ENCODE data around the gene USP13. TPM values are rescaled to one million over a fixed set of nuclear protein-coding genes. Genes with fewer than 3 reads are reported as not detected.
"Not testable (repeated sequence)": the region's sequence is repeated elsewhere in the genome, so short reads cannot be mapped to it uniquely, and the experiment has no call there.

The USP13 gene
- total RNA-seq, 4 donors from 2014 or later = 1.5 to 6.5 (median 4.1) TPM

DNA sequence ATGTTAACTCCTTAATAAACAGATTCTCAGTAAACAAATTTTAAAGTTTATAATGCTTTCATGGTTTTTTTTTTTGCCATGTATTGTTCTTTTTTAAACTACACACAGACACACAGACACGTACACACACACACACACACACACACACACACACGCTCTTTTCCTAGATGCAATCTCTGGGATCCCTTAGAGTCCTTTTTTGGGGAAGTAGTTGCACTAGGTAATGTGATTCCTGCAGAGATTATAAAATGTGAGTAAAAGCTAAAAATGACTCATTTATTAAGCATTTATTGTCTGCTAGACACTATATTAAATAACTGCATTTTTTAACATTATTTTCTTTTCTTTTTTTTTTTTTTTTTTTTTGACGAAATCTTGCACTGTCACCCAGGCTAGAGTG is 28.4 kb upstream of the USP13 start:
- H3K27me3 ChIP-seq = no peaks in the 10 kb centered on the region
- intact Hi-C loops (cut with DNase I) = no loop called here
- no peak overlapping the region for H3K27ac ChIP-seq
- TF ChIP-seq CTCF (IDR thresholded peaks at IDR 0.05) (no peak), POLR2A (IDR thresholded peaks at IDR 0.05) (no peak)
- H3K36me3 ChIP-seq = peaks cover 7 to 66% (median 18%) of the 10 kb centered on the region in 3 donors
- no peaks in the 10 kb centered on the region for H3K4me1 ChIP-seq
- no peaks in the 10 kb centered on the region for H3K9me3 ChIP-seq
- no peak overlapping the region for H3K4me3 ChIP-seq
- DNase-seq = no peak
- 84 to 85% methylated on average over 3 of the region's 3 CpGs for WGBS, 2 donors

GRCh38 chr3:179630753-179631451 is 21.9 kb upstream of the USP13 start:
- no peaks in the 10 kb centered on the region for H3K27me3 ChIP-seq
- WGBS, 2 donors = 72 to 76% methylated on average over 3 of the region's 3 CpGs
- peaks cover 0 to 10% (median 0%) of the 10 kb centered on the region in 3 donors for H3K36me3 ChIP-seq
- TF ChIP-seq CTCF (IDR thresholded peaks at IDR 0.05) (no peak), POLR2A (IDR thresholded peaks at IDR 0.05) (no peak)
- no peaks in the 10 kb centered on the region for H3K9me3 ChIP-seq
- DNase-seq = no peak
- H3K4me1 ChIP-seq = no peaks in the 10 kb centered on the region
- H3K4me3 ChIP-seq = no peak overlapping the region
- intact Hi-C loops (cut with DNase I) = no loop called here
- H3K27ac ChIP-seq = no peak overlapping the region

GRCh38 chr3:179640469-179640868 is 12.4 kb upstream of the USP13 start:
- no peak for DNase-seq
- 89 to 94% methylated on average over 1 of the region's 1 CpG for WGBS, 2 donors
- intact Hi-C loops (cut with DNase I) = no loop called here
- H3K4me1 ChIP-seq = no peaks in the 10 kb centered on the region
- no peaks in the 10 kb centered on the region for H3K27me3 ChIP-seq
- no peaks in the 10 kb centered on the region for H3K36me3 ChIP-seq
- no peaks in the 10 kb centered on the region for H3K9me3 ChIP-seq
- no peak overlapping the region for H3K4me3 ChIP-seq
- no peak overlapping the region for H3K27ac ChIP-seq
- TF ChIP-seq CTCF (IDR thresholded peaks at IDR 0.05) = no peak
- TF ChIP-seq POLR2A (IDR thresholded peaks at IDR 0.05) = no peak

GRCh38 chr3:179642871-179643270 is 10.0 kb upstream of the USP13 start:
- no peak overlapping the region for H3K4me3 ChIP-seq
- H3K27me3 ChIP-seq = no peaks in the 10 kb centered on the region
- 66 to 88% methylated on average over 1 to 3 of the region's 3 CpGs for WGBS, 2 donors
- no peak overlapping the region for H3K27ac ChIP-seq
- H3K9me3 ChIP-seq = no peaks in the 10 kb centered on the region
- no peak for DNase-seq
- H3K36me3 ChIP-seq = no peaks in the 10 kb centered on the region
- intact Hi-C loops (cut with DNase I) = no loop called here
- TF ChIP-seq POLR2A (IDR thresholded peaks at IDR 0.05) = no peak
- no peak for TF ChIP-seq CTCF (IDR thresholded peaks at IDR 0.05)
- H3K4me1 ChIP-seq = no peaks in the 10 kb centered on the region

- H3K36me3 ChIP-seq; DNase-seq; H3K9me3 ChIP-seq; H3K27ac ChIP-seq; H3K27me3 ChIP-seq; H3K4me1 ChIP-seq; H3K4me3 ChIP-seq; intact Hi-C loops (cut with DNase I): not testable (repeated sequence)
- 94 to 96% methylated on average over 7 of the region's 8 CpGs for WGBS, 2 donors
Observed at GRCh38 chr3:179643837-179644236, 9.0 kb upstream of the USP13 start.

- Histone ChIP-seq H3K4me3 (no peak overlapping the region), H3K9me3 (no peaks in the 10 kb centered on the region), H3K36me3 (no peaks in the 10 kb centered on the region), H3K27ac (no peak overlapping the region), H3K27me3 (no peaks in the 10 kb centered on the region), H3K4me1 (no peaks in the 10 kb centered on the region)
- no peak for DNase-seq
- TF ChIP-seq CTCF (IDR thresholded peaks at IDR 0.05) (no peak), POLR2A (IDR thresholded peaks at IDR 0.05) (no peak)
- intact Hi-C loops (cut with DNase I) = no loop called here
- 74 to 80% methylated on average over 3 of the region's 3 CpGs for WGBS, 2 donors
Observed at GRCh38 chr3:179646177-179646576, 6.7 kb upstream of the USP13 start.
